Gastroesophageal sphincter (tissue), 4 donors: ENCODE results near the gene GABRD. TPM values are rescaled to one million over a fixed set of nuclear protein-coding genes. Genes with fewer than 3 reads are reported as not detected.

ENCODE experiments used
- ATAC-seq: fragments of 150-250 bp; one replicate; pipeline ENCODE4 v1.9.1; 2016; ENCODE audit warnings: mild to moderate bottlenecking, moderate library complexity
- H3K27ac ChIP-seq, 4 donors: fragments of 200-600 bp; sonication (generic) in 3 of 4; 1 replicate in 3 of 4; 2 replicates in 1 of 4; pipeline ENCODE4 v1.5.1; 2016 to 2019
- H3K27me3 ChIP-seq: fragments of 200-600 bp; sonication (generic); one replicate; pipeline ENCODE4 v1.5.1; 2019
- H3K36me3 ChIP-seq, 2 donors: fragments of 200-600 bp; sonication (generic); one replicate each; pipeline ENCODE4 v1.5.1; 2019; ENCODE audit warnings: control low read depth in 1 of 2
- H3K4me1 ChIP-seq, 3 donors: fragments of 200-600 bp; sonication (generic); 1 replicate in 2 of 3; 2 replicates in 1 of 3; pipeline ENCODE4 v1.5.1; 2016 to 2019; ENCODE audit warnings: control low read depth in 2 of 3
- H3K4me3 ChIP-seq, 2 donors: fragments of 200-600 bp; sonication (generic); one replicate each; pipeline ENCODE4 v1.5.1; 2019; ENCODE audit warnings: mild to moderate bottlenecking in 1 of 2, moderate library complexity in 1 of 2
- H3K9me3 ChIP-seq, 3 donors: fragments of 200-600 bp; sonication (generic); one replicate each; pipeline ENCODE4 v1.5.1; 2017 to 2019; ENCODE audit warnings: control low read depth in 2 of 3
- EP300 ChIP-seq: sonication (generic); formaldehyde crosslinking; IDR thresholded peaks from one replicate; pipeline ENCODE4 v1.6.1; 2017; ENCODE audit warnings: antibody characterized with exemption, mild to moderate bottlenecking
- POLR2A ChIP-seq, 2 donors: fragments of 450-650 bp; IDR thresholded peaks; one replicate each; pipeline ENCODE4 v1.6.1; 2017; ENCODE audit warnings: antibody characterized with exemption in 2 of 2, mild to moderate bottlenecking in 2 of 2, moderate library complexity in 1 of 2
- POLR2AphosphoS5 ChIP-seq: sonication (generic); formaldehyde crosslinking; IDR thresholded peaks from one replicate; pipeline ENCODE4 v1.6.1; 2017; ENCODE audit warnings: antibody characterized with exemption
- WGBS, 2 donors: methylation state at CpG; one replicate each; pipeline ENCODE4 v1.1.5; 2018; ENCODE audit warnings: low coverage in 1 of 2; 5-methylcytosine and 5-hydroxymethylcytosine counted together
- total RNA-seq, 4 donors: library from RNA; depleted of rRNA; stranded (reverse); fragments of >200 nt; gene quantifications; one replicate each; pipeline ENCODE4 v1.1.0, GENCODE V29; 2016
- TF ChIP-seq, protein P1 (sequence below), 4 experiments: fragments of 200-600 bp in 2 of 4; fragments of 450-650 bp in 2 of 4; sonication (generic) in 1 of 4; IDR thresholded peaks; one replicate each; pipeline ENCODE4 v1.5.1; 2017 to 2019; ENCODE audit warnings: antibody characterized with exemption in 4 of 4, mild to moderate bottlenecking in 2 of 4, moderate library complexity in 2 of 4

The GABRD gene
- total RNA-seq, 4 donors from 2014 or later = 0.73 TPM; not detected in 3

DNA sequence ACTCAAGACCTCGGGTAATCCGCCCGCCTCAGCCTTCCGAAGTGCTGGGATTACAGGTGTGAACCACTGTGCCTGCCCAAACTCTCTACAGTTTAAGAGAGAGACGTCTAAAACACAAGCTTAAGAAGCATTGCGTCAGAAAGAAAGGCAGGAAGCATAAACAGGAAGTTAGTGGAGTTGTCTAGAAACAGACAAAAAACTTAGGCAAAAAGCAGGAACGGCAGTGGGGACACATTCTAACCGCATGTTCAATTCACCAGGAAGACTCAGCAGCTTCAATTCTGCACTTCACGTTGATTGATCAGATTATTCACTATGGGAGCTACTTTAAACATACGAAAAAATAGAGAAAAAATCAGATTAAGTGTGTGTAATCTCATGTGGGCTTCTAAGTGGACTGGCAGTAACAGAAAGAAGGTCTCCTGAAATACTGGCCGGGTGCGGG, 22.9 kb upstream of the GABRD start:
- Histone ChIP-seq H3K27ac (no peak overlapping the region), H3K4me1 (no peaks in the 10 kb centered on the region), H3K9me3 (no peaks in the 10 kb centered on the region), H3K27me3 (peaks cover 83% of the 10 kb centered on the region), H3K36me3 (no peaks in the 10 kb centered on the region), H3K4me3 (no peak overlapping the region)
- WGBS, 2 donors = 61 to 77% methylated on average over 6 to 12 of the region's 12 CpGs
- no peak for ATAC-seq
- TF ChIP-seq POLR2A (IDR thresholded peaks at IDR 0.05) (no peak), POLR2AphosphoS5 (no peak), EP300 (no peak)
- TF ChIP-seq, protein P1, sequence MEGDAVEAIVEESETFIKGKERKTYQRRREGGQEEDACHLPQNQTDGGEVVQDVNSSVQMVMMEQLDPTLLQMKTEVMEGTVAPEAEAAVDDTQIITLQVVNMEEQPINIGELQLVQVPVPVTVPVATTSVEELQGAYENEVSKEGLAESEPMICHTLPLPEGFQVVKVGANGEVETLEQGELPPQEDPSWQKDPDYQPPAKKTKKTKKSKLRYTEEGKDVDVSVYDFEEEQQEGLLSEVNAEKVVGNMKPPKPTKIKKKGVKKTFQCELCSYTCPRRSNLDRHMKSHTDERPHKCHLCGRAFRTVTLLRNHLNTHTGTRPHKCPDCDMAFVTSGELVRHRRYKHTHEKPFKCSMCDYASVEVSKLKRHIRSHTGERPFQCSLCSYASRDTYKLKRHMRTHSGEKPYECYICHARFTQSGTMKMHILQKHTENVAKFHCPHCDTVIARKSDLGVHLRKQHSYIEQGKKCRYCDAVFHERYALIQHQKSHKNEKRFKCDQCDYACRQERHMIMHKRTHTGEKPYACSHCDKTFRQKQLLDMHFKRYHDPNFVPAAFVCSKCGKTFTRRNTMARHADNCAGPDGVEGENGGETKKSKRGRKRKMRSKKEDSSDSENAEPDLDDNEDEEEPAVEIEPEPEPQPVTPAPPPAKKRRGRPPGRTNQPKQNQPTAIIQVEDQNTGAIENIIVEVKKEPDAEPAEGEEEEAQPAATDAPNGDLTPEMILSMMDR (IDR thresholded peaks at IDR 0.05) = no peak

DNA sequence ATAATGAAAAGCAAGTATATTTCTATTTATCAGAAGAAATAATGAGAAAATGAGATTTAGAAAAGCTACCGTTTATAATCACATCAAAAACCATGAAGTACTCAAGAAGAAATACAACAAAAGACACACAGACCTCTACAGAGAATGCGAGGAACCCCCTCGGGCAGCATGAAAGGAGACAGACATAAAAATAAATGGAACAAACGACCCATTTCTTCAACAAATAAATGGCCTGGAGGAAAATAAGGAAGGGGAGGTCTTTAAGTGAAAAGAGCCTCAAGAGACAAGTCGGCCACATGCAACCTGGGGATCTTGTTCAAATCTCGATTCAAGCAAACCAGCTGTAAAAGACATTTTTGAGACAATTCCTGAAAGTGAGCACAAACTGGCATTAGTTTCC, 21.6 kb upstream of the GABRD start:
- TF ChIP-seq POLR2AphosphoS5 = no peak
- TF ChIP-seq, protein P1 (IDR thresholded peaks at IDR 0.05) = no peak
- no peak for TF ChIP-seq EP300
- TF ChIP-seq POLR2A (IDR thresholded peaks at IDR 0.05) = no peak
- WGBS, 2 donors = 49 to 63% methylated on average over 4 to 6 of the region's 6 CpGs
- Histone ChIP-seq H3K4me1 (no peaks in the 10 kb centered on the region), H3K27ac (no peak overlapping the region), H3K36me3 (no peaks in the 10 kb centered on the region), H3K4me3 (no peak overlapping the region), H3K9me3 (no peaks in the 10 kb centered on the region), H3K27me3 (peaks cover 90% of the 10 kb centered on the region)
- no peak for ATAC-seq

DNA sequence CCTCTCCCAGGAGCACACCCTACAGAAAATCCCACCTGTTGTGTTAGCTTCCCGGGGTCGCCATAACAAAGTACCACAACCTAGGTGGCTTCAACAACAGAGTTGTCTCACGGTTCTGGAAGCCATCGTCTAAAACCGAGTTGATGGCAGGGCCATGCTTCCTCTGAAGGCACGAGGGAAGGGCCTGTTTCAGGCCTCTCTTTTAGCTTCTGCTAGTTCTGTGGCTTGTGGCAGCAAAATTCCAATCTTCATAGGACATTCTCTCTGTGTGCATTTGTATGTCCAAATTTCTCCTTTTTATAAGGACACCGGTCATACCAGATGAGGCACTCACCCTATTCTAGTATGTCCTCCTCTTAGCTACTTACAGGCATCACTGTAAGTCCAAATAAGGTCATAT, 18.7 kb upstream of the GABRD start:
- H3K4me1 ChIP-seq = peaks cover 0 to 7% (median 0%) of the 10 kb centered on the region in 3 donors
- TF ChIP-seq POLR2A (IDR thresholded peaks at IDR 0.05) (no peak), EP300 (no peak), POLR2AphosphoS5 (no peak)
- TF ChIP-seq, protein P1 (IDR thresholded peaks at IDR 0.05) = no peak
- no peak overlapping the region for H3K27ac ChIP-seq
- peaks cover 96% of the 10 kb centered on the region for H3K27me3 ChIP-seq
- H3K36me3 ChIP-seq = no peaks in the 10 kb centered on the region
- no peak for ATAC-seq
- WGBS, 2 donors = 77 to 90% methylated on average over 6 to 7 of the region's 7 CpGs
- H3K4me3 ChIP-seq = no peak overlapping the region
- H3K9me3 ChIP-seq = no peaks in the 10 kb centered on the region

DNA sequence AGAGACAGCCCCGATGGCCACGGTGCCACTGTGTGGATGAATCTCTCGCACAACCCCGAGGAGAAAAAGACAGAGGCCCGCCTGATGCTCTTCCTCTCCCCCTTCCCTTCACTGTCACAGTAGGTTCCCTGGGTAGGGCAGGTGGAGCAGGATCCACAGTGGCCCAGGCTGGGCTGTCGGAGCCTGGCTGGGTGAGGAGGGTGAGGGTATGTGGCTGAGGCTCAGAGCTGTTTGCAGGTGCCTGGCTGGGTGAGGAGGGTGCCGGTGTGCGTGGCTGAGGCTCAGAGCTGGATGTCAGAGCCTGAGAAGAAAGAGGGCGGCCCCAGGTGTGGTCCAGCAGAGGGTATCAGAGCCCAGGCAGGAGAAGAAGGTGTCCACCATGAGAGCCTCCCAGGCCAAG, 18.3 kb upstream of the GABRD start:
- H3K4me1 ChIP-seq = peaks cover 0 to 7% (median 0%) of the 10 kb centered on the region in 3 donors

More for the DNA sequence above, 18.3 kb upstream of the GABRD start:
- 91 to 96% methylated on average over 4 of the region's 9 CpGs for WGBS, 2 donors
- no peaks in the 10 kb centered on the region for H3K36me3 ChIP-seq
- H3K4me3 ChIP-seq = no peak overlapping the region
- H3K9me3 ChIP-seq = no peaks in the 10 kb centered on the region
- TF ChIP-seq POLR2AphosphoS5 (no peak), POLR2A (IDR thresholded peaks at IDR 0.05) (no peak), EP300 (no peak)
- TF ChIP-seq, protein P1 (IDR thresholded peaks at IDR 0.05) = no peak
- ATAC-seq = no peak
- peaks cover 96% of the 10 kb centered on the region for H3K27me3 ChIP-seq
- H3K27ac ChIP-seq = no peak overlapping the region
